GM18520 (cell line): ENCODE data around the gene MAMSTR.

Source experiments
- ATAC-seq: cut with Tn5 transposase; IDR thresholded peaks from one replicate; pipeline ENCODE4 v1.9.1; 2021; ENCODE audit not compliant: unreplicated experiment

MAMSTR gene

DNA sequence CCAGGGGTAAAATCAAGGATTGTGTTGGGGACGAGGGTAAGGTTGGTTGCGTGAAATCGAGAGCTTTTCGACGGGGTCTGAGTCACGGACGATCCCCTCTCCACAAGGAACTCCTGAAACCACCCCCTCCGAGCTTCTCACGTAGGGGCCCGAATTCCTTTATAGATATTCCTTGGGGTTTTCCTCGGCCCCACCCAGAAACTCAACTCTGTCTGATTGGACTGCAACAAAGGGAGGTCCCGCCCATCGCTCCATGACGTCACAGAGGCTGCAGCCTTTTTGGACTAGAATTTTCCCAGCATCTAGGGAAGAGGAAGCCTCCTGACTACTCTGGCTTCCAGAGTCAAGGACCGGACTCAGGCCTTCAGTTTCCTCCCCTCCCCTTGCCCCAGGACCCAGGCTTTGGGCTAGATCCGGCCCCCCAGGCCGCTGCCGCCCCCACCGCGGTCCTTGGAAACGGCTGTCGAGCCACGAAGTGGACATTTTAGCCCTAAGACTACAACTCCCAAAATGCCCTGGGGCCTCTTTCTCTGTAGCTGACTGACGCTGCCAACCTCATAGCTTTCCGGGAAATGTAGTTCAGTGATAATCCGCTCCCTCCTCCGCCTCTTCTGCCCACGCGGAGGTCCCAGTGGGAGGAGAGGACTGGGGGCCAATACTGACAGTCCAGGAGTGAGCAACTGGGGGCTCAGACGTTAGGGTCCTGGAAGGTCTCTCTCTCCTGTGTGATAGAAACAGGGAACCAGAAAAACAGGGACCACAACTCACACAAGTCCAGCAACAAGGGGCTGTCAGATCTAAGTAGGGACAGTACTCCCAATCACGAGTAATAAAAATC lies 27.4 kb upstream of the MAMSTR start, which contains the start of gene IZUMO1:
TSS of gene IZUMO1 (minus strand) at position 172 of the 838 bp plus-strand sequence. CDS start 1,050 bp downstream, outside the sequence.
- ATAC-seq: no peak

DNA sequence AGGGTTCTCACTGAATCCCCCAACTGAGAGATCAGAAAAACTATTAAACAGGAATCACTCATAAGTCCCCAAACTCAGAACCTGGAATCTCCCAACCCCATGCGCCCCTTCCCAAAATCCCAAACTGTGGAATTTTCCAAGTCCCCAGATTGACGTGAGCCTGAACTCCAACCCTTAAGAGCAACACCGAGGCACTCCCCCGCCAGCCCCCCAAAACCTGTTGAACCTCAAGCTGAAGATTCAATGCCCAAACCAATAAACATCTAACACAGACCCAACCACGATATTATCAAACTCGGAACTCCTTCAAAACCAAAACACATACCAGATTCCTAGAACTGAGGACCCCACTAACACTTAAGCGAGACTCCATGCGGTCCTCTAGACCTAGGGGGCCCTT lies 26.6 kb upstream of the MAMSTR start:
- no peak for ATAC-seq

GRCh38 chr19:48745208-48745995 lies 25.9 kb upstream of the MAMSTR start:
- ATAC-seq: no peak

- no peak for ATAC-seq
Measured at GRCh38 chr19:48742096-48742495, 22.6 kb upstream of the MAMSTR start.

DNA sequence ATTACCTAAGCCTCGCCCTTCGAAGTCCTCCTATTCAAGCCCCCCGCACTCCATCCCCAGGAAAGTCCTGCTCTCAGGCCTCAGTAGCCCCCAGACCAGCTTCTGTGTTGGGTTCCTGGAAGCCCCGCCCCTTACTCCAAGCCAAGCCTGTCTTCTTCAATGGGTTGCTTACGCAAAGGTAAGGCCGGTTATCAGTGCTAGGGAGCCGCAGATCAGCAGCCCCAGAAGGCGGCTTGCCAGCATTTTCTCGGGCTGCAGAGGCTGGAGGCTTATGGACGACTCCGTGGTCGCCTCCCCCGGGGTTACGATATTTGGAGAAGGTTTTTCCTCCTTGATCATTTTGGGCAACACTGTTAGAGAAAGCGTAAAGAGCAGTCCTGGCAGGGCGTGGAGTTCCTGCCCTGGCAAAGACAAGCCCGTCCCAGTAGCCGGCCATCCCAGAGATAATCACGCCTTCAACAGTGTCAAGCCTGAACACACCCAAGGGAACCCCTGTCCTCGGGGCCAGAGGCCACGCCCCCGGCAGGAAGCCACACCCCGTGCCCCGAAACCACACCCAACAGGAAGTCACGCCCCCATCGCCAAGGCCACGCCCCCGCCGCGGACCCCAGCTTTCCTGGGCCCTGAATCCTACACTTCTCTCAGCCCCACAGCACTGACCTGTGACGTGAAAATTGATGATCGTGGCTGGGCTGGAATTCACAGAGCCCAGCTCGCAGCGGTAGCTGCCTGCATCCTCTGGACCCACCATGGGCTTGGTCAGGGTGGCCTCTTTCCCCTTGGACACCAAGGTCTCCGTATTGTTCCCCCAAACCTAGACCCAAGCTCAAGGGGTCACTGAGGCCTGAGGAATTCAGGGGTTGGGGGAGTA lies 21.8 kb upstream of the MAMSTR start:
- ATAC-seq: no peak

- ATAC-seq: no peak
Measured at GRCh38 chr19:48740164-48740972, 20.8 kb upstream of the MAMSTR start, which contains the start of gene RASIP1. Gene RASIP1, minus strand, starts transcription at chr19:48740610. Its CDS starts 328 bp downstream, at chr19:48740282.

DNA sequence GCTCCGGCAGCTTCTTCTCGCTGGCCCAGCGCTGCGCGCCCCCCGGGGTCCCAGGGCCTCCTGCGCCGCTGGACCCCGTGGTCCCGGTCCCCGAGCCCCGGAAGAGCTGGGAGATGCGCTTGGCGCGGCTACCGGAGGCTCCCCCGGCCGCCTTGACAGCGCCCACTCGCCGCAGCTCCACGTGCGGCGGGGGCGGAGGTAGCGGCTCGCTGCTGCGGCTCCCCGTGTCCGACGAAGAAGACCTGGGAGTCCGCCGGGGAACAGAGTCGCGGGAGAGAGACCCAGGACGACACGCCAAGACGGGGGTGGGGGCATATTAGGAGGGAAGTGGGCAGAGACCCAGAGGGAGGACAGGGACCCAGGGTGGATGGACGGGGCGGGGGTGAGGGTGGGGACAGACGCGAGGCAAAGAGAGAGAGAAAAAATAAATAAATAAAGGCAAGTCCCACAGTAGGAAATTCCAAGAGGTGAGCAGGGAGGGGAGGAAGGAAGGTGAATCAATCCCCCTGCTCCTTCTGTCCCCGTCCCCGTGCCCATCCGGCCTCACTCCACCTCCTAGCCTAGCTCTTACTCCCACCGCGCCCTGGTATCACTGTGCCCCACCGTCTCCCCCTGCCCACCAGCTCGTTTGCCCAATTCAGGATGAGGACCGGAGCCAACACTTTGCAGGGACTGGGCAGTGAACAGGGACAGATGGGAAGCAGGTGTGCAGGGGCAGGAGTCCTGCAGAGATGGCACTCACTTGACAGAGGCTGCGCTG lies 20.1 kb upstream of the MAMSTR start:
- ATAC-seq: no peak

DNA sequence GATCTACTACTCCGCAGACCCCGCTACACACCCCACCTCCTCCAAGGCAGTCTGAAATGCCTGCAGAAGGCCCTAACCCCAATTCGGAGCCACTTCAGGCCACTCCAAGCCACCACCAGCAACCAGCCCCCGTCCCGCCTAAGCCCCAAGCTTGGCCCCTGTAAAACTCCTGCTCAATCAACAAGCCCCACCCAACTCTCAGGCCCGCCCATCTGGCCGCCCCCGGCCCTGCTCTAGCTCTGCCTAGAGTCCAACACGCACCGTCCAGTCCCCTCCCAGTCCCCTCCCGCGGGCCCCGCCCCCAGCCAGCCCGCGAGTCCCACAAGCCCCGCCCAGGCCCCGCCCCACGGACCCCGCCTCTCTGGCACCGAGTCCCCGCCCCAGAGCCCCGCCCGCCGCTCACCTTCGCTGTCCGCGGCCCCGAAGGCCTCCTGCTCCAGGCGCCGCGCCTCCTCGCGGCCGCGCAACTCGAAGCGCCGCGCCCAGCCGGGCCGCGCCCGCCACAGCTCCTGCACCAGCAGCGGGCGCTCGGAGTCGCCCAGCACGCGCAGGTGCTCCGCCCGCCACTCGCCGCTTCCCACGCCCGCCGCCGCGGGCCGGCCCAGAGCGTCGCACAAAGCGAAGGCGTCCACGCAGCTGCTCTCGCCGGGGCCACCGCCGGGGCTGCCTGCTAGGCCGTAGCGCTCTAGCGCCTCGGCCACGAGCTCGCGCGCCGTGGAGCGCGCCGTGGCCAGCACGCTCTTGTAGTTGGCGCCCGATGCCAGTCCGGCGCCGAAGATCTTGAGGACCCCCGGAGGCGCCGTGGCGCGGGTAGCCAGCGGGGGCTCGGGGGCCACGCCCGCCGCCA lies 19.3 kb upstream of the MAMSTR start:
- ATAC-seq: peak; percentile 85

GRCh38 chr19:48737360-48737998 lies 18.0 kb upstream of the MAMSTR start:
- no peak for ATAC-seq

- ATAC-seq: no peak
Measured at GRCh38 chr19:48735031-48735615, 15.6 kb upstream of the MAMSTR start.

GRCh38 chr19:48734625-48735024 lies 15.1 kb upstream of the MAMSTR start:
- no peak for ATAC-seq

- ATAC-seq: no peak
Measured at GRCh38 chr19:48731452-48731851, 11.9 kb upstream of the MAMSTR start.

DNA sequence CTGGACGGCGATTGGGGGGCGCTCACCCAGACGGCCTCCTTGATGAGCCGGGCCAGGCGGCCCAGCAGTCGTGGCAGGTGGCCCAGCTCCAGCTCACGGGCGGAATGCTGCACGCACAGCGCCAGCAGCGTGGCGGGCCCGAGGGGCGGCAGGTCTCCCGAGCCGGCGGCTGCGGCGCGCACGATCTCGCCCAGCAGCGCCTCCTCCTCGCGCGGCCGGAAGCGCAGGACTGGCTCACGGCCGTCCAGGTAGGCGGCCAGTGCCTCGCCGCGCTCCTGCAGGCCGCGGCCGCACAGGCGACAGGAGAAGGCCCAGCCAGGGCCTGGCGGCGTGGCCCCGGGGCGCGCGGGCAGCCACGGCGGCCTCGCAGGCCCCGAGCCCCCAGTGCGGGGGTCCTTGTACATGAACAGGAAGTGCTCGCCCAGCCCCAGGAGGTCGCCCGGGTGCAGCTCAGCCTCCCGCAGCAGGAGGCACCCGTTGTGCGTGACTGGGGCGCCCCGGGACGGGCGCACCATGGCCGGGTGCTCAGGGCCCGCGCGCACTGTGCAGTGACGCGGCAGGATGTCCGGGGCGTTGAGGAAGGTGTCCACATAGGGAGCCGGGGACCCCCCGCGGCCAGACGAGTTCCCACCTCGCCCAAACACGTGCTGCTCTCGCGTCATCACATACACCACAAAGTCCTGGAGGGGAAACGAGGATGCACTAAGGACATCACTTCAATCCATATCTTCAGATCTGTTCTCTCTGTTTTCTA lies 9.6 kb upstream of the MAMSTR start:
- ATAC-seq: no peak

- no peak for ATAC-seq
Measured at GRCh38 chr19:48726556-48726955, 7.0 kb upstream of the MAMSTR start.

- ATAC-seq: no peak
Measured at GRCh38 chr19:48724796-48725753, 5.5 kb upstream of the MAMSTR start.

GRCh38 chr19:48722196-48722708 lies 2.7 kb upstream of the MAMSTR start:
- ATAC-seq: no peak
